ENCODE data around the gene GRK4.

GRK4 gene

DNA sequence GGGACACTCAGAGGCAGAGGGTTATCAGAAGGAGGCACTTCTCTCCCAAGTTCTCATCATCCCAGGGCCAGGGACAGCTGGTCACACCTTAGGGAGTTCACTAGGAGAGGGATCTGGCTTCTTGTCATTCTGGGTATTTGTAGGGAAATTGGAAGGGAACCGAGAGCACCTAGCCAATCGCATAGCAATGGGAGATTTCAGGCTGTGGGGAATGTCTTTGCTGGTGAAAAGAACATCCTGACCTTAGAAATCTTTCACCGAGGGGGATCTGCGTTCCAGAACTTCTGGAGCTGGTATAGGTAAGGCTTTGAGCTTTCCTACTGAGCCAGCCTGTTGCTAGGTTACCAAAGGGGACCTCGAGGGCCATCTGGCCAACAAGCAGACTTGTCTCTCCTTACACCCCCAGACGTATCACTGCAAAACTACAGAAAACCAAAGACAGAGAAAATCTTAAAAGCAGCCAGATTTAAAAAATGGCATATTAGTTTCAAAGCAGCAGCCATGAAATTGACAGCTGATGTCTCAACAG is 104.2 kb downstream of the GRK4 start:
- DNase-seq (ENCODE audit: low read depth in 4 of 4, low spot score in 1 of 4), result no peak

DNA sequence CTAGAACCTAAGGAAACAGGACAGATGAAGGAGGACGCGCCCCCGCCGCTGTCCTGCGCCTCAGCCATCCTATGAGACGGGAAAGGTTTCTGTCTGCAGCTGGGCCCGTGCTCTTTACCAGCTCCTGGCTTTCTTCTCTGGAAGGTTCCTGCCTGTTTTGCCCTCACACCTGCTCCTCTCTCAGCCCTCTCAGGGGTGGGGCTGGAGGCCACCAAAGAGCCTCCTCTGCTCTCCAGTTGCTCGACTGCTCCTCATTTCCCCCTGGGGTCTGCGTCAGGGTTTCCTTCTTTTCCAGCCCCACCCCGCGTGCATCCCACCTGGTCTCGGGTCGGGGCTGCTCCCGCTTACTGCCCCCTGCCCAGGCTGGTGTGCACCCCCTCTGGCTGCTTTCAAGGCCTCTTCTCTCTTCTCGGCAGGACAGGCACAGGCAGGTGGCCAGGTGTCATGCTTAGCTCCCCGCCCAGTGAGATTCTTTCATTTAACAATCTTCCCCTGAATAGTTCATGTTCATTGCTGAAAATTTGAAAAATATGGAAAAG is 106.4 kb downstream of the GRK4 start:
- no peak for DNase-seq (ENCODE audit: low read depth in 4 of 4, low spot score in 1 of 4)

DNA sequence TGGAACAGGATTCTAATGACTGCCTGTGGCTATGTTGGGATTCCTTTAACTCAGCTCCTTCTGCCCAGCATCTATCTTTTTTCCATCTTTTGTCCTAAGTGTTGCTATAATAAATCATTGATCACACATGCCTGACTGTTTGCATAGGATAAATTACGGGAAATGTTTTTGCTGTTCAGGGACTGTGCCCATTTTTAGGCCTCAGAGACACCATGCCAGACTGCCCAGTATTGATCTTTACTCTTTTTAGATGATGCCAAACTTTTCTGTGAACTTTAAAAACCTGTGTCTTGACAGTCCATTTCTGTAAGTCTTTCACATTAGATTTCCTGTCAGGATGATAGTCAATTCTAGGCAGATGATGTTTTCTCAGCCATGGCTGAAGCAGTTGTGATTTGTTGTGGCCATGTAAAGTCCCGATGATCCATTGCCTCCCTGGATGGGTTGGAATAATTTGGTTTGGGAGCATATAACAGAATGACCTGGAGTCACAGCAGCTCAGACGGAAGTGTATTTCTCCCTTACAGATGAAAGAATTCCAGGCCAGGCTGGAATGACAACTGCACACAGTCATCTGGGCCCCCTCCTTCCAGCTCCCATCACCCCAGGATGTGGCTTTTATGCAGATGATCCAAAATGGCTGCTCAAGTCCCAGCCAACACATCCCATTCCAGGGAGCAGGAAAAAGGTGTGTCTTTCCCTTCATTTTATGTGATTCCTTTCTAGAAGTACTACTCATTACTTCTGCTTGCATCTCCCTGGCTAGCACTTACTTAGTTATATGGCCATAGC is 107.5 kb downstream of the GRK4 start:
- DNase-seq (ENCODE audit: low read depth in 4 of 4, low spot score in 1 of 4), result no peak

DNA sequence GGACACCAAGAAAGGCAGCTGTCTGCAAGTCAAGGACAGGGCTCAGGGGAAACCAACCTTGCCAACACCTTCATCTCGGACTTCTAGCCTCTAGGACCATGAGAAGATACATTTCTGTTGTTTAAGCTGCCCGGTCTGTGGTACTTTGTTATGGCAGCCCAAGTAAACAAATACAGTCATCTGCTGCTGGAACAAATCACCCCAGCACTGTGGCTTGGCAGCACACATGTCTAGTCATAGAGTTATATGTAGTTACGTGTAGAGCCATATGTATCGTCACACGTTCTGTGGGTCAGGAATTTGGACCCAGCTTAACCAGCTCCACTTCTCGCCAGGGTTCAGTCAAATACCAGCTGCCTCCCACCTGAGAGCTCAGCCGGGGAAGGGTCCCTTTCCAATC is 108.4 kb downstream of the GRK4 start:
- no peak for DNase-seq (ENCODE audit: low read depth in 4 of 4, low spot score in 1 of 4)

DNA sequence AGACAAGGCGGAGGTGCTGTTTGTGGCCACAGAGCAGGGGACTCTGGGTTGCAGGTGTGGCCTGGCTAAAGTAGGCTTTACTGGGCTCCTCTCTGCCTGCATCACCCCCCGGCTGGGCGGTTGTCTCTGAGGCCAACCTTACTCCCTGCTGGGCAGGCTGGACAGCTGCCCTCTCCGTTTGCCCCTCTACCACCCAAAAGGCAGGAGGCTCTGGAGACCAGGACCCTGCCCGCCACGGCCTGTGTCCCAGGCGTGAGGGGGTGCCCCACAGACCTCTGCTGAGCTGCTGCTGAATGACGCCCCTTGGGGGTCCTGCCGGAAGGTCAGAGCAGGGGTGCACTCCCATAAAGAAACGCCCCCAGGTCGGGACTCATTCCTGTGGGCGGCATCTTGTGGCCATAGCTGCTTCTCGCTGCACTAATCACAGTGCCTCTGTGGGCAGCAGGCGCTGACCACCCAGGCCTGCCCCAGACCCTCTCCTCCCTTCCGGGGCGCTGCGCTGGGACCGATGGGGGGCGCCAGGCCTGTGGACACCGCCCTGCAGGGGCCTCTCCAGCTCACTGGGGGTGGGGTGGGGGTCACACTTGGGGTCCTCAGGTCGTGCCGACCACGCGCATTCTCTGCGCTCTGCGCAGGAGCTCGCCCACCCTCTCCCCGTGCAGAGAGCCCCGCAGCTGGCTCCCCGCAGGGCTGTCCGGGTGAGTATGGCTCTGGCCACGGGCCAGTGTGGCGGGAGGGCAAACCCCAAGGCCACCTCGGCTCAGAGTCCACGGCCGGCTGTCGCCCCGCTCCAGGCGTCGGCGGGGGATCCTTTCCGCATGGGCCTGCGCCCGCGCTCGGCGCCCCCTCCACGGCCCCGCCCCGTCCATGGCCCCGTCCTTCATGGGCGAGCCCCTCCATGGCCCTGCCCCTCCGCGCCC is 110.0 kb downstream of the GRK4 start:
- no peak for DNase-seq (ENCODE audit: low read depth in 4 of 4, low spot score in 1 of 4)

DNA sequence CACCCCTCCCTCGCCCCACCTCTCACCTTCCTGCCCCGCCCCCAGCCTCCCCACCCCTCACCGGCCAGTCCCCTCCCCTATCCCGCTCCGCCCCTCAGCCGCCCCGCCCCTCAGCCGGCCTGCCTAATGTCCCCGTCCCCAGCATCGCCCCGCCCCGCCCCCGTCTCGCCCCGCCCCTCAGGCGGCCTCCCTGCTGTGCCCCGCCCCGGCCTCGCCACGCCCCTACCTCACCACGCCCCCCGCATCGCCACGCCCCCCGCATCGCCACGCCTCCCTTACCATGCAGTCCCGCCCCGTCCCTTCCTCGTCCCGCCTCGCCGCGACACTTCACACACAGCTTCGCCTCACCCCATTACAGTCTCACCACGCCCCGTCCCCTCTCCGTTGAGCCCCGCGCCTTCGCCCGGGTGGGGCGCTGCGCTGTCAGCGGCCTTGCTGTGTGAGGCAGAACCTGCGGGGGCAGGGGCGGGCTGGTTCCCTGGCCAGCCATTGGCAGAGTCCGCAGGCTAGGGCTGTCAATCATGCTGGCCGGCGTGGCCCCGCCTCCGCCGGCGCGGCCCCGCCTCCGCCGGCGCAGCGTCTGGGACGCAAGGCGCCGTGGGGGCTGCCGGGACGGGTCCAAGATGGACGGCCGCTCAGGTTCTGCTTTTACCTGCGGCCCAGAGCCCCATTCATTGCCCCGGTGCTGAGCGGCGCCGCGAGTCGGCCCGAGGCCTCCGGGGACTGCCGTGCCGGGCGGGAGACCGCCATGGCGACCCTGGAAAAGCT is 110.9 kb downstream of the GRK4 start, which contains the start of the genes HTT and HTT-AS:
Gene HTT, plus strand, starts transcription at position 604 of the 768 bp plus-strand sequence. Its CDS starts 145 bp downstream, at position 749.
Gene HTT-AS, minus strand, starts transcription at position 461 of the 768 bp plus-strand sequence.
- DNase-seq (ENCODE audit: low read depth in 4 of 4, low spot score in 1 of 4), result peak; percentile 95 to 100 (median 98)

DNA sequence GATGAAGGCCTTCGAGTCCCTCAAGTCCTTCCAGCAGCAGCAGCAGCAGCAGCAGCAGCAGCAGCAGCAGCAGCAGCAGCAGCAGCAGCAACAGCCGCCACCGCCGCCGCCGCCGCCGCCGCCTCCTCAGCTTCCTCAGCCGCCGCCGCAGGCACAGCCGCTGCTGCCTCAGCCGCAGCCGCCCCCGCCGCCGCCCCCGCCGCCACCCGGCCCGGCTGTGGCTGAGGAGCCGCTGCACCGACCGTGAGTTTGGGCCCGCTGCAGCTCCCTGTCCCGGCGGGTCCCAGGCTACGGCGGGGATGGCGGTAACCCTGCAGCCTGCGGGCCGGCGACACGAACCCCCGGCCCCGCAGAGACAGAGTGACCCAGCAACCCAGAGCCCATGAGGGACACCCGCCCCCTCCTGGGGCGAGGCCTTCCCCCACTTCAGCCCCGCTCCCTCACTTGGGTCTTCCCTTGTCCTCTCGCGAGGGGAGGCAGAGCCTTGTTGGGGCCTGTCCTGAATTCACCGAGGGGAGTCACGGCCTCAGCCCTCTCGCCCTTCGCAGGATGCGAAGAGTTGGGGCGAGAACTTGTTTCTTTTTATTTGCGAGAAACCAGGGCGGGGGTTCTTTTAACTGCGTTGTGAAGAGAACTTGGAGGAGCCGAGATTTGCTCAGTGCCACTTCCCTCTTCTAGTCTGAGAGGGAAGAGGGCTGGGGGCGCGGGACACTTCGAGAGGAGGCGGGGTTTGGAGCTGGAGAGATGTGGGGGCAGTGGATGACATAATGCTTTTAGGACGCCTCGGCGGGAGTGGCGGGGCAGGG is 111.7 kb downstream of the GRK4 start:
- peak in 2 of 4 experiments; percentile 35 to 41 for DNase-seq (ENCODE audit: low read depth in 4 of 4, low spot score in 1 of 4)

DNA sequence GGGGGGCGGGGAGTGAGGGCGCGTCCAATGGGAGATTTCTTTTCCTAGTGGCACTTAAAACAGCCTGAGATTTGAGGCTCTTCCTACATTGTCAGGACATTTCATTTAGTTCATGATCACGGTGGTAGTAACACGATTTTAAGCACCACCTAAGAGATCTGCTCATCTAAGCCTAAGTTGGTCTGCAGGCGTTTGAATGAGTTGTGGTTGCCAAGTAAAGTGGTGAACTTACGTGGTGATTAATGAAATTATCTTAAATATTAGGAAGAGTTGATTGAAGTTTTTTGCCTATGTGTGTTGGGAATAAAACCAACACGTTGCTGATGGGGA is 112.2 kb downstream of the GRK4 start:
- no peak for DNase-seq (ENCODE audit: low read depth in 4 of 4, low spot score in 1 of 4)

DNA sequence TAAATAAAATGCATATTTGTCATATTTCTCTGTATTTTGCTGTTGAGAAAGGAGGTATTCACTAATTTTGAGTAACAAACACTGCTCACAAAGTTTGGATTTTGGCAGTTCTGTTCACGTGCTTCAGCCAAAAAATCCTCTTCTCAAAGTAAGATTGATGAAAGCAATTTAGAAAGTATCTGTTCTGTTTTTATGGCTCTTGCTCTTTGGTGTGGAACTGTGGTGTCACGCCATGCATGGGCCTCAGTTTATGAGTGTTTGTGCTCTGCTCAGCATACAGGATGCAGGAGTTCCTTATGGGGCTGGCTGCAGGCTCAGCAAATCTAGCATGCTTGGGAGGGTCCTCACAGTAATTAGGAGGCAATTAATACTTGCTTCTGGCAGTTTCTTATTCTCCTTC is 114.4 kb downstream of the GRK4 start:
- peak in 1 of 4 experiments; percentile 9 for DNase-seq (ENCODE audit: low read depth in 4 of 4, low spot score in 1 of 4)

DNA sequence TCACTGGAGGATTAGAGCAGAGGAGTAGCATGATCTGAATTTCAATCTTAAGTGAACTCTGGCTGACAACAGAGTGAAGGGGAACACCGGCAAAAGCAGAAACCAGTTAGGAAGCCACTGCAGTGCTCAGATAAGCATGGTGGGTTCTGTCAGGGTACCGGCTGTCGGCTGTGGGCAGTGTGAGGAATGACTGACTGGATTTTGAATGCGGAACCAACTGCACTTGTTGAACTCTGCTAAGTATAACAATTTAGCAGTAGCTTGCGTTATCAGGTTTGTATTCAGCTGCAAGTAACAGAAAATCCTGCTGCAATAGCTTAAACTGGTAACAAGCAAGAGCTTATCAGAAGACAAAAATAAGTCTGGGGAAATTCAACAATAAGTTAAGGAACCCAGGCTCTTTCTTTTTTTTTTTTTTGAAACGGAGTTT is 116.3 kb downstream of the GRK4 start:
- DNase-seq (ENCODE audit: low read depth in 4 of 4, low spot score in 1 of 4), result no peak

DNA sequence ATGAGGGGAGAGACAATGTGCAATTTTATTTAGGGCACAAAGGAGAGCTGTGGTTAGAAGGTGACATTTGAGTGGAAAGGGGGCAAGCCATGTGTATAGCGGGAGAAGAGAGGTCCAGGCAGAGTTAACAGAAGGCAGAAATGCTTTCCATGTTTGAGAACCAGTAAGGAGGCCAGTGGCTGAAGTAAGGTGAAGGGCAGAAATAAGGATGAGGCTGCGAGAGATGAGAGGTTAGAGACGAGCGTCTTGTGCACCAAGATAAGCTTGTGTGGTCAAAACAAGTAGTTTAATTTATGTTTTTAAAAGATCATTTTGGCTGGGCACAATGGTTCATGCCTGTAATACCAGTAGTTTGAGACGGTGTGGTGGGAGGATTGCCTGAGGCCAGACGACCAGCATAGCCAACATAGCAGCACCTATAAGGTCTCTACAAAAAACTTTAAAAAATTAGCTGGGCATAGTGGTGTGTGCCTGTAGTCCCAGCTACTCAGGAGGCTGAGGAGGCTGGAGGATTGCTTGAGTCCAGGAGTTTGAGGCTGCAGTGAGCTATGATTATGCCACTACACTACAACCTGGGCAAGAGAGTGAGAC is 119.6 kb downstream of the GRK4 start:
- no peak for DNase-seq (ENCODE audit: low read depth in 4 of 4, low spot score in 1 of 4)

DNA sequence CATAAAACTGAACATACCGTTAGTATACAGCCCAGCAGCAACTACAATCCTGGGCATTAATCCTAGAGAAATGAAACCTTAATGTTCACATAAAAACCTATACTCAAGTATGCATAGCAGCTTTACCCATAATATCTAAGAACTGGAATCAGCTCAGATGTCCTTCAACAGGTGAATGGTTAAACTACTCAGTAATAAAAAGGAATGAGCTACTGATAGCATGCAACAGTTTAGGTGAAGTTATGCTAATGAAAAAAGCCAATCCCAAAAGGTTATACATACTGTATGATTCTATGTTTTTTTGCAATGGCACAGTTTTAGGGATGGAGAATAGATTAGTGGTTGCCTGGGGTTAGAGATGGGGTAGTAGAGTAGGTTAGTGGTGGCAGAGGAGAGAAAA is 120.4 kb downstream of the GRK4 start:
- DNase-seq (ENCODE audit: low read depth in 4 of 4, low spot score in 1 of 4), result no peak

DNA sequence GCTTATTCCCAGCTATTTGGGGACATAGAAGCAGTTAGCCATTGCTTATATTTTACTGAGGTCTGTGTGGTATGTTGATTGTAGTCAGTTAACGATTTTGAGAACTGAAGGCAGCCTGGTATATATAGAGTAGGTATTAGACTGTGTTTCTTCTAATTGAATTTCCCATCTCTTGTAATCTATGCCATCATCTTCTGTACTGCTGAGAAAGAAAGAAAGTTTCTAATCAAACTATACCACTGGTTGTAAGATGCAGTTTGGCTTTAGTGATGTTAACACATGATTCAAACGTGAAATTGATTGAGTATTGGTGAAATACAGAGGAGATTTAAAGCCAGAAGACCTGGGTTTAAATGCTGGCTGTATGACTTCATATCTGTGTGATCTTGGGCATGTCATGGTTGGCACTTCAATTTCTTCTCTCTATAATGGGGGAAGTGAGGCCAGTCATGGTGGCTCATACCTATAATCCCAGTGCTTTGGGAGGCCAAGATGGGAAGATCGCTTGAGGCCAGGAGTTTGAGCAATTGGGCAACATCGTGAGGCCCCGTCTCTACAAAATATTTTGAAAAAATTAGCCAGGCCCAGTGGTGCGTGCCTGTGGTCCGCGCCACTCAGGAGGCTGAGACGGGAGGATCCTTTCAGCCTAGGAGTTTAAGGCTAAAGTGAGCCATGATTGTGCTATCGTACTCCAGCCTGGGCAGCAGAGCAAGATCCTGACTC is 122.7 kb downstream of the GRK4 start:
- no peak for DNase-seq (ENCODE audit: low read depth in 4 of 4, low spot score in 1 of 4)

DNA sequence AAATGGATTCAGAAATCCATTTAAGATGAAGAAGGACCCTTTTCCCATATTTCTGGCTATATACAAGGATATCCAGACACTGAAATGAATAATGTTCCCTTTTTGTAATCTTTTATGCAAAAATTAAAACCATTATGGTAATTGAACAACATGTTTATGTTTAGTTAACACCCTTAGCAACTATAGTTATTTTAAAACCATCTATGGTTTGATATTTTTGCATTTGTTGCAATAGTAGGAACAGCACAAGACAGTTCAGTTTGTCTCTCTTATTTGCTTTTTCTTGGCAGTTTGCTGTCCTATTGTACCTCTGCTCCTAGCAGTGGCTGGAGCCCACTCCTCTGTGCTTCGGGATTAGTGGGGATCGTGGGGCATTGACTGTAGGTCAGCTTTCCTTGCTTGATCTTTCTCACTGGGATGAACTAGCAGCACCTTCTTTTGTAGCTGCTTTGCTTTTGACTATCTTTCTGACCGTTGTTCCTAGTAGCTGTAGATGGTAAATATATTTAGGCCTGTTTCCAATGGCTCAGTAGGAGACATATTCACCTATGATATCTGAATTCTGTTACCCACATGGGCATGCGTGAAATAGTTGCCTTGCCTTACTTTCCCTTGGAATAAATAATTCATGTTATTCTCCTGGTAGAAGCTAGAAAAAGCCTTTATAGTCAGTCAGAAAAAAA is 123.9 kb downstream of the GRK4 start:
- DNase-seq (ENCODE audit: low read depth in 4 of 4, low spot score in 1 of 4), result no peak
